GM18861 (cell line): ENCODE measurements around the gene RASSF6.
"Not testable (repeated sequence)": the region's sequence is repeated elsewhere in the genome, so short reads cannot be mapped to it uniquely, and the experiment has no call there.

Experiments used
- ATAC-seq: cut with Tn5 transposase; IDR thresholded peaks from one replicate; pipeline ENCODE4 v1.9.1; 2021; ENCODE audit not compliant: unreplicated experiment

Gene RASSF6

DNA sequence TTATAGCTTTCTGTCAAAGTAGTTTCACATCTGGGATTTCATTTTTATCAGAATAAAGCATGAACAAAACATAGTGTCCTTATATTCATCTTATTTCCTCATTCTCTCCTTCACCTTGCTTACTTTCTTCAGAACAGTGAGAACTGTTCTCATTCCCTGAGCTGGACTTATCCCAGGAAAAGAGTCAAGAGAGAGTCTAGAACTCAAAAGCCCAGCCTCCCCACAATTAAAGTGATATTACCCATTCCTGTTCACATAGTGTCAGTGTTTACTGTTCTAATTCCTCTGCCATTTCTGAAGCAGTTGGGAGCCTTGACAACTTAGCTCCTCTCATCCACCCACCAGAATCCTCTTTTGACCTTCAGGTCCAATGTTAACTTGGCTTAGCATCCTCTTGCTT lies 42.9 kb downstream of the RASSF6 start:
- no peak for ATAC-seq

DNA sequence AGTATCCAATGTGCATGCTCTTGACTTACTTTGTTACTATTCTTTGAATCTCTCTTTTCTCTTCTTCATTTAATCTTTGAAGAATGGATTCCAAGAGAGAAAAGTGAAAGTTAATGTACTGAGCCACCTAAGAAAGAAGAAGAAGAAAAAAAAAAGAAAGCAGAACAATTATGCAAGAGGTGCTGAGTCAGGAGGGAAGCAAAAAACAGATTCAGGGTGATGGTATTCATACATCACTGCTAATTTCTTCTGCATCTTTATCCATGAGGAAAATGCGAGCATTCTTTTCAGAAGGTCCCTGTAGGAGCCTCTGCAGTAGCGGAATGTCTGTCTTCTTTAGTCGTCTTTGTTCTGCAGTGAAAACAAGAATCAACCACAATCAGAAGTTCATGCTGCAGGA lies 43.9 kb downstream of the RASSF6 start:
- ATAC-seq, result no peak

DNA sequence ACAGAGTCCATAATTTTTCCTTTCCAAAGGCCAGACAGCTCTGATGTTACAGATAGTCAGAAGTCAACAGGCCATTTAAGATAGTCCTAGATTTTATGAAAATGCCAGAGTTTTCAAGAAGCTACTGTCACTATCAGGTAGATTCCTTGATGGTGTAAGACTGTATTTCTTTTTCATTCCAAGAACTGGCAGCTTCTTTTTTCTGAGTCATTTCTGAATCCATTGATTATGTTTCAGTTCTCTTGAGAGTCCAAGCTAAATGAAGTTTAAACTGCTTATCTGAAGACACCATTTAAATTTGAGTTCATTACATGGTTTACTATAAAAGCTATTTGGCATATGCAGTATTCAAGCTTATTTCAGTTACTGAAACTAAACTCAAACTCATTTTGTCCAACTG lies 44.6 kb downstream of the RASSF6 start:
- ATAC-seq, result no peak

DNA sequence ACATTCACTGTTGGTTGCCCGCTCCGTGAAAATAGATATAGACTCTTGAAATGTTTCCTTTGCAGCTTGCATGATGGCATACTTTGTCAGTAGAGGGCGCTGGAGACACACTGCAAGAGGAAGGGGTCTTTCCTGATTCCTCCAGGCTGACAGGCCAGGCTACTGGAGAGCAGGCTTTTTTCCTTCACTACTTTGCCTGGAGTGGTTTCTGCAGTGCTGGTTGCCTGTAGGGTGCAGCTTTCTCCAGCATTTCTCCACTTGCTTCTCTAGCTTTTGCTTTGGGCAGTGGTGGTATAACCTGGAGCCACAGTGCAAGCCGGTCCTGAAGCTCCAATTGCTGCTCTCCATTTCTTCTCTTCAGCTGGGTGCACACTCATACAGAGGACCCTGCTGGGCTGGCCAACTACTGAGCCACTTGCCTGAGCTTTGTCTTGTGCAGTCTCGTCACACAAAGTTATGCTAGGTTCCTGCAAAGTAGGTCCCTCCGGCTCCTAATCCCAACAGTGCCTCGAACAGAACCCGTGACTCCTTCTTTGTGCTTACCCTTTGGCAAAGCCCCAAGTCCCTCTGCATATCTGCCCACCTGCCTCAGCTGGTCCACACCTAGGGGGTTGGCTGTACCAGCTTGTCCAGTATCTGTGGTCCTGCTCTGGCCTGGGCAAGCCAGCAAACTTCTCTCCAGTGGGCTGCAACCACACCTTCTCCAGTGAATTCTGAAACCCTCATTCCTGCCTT lies 46.3 kb downstream of the RASSF6 start:
- peak; percentile 70 for ATAC-seq

DNA sequence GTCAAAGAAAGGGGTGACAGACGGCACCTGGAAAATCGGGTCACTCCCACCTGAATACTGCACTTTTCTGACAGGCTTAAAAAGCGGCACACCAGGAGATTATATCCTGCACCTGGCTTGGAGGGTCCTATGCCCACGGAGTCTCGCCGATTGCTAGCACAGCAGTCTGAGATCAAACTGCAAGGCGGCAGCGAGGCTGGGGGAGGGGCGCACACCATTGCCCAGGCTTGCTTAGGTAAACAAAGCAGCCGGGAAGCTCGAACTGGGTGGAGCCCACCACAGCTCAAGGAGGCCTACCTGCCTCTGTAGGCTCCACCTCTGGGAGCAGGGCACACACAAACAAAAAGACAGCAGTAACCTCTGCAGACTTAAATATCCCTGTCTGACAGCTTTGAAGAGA lies 69.4 kb downstream of the RASSF6 start:
- not testable (repeated sequence) for ATAC-seq

DNA sequence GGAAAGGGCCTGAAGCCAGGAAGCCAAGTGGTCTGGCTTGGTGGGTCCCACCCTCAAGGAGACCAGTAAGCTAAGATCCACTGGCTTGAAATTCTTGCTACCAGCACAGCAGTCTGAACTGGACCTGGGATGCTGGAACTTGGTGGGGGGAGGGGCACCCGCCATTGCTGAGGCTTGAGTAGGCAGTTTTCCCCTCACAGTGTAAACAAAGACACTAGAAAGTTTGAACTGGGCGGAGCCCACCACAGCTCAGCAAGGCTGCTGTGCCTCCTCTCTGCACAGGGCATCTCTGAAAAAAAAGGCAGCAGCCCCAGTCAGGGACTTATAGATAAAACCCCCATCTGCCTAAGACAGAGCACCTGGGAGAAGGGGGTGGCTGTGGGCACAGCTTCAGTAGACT lies 75.6 kb downstream of the RASSF6 start:
- no peak for ATAC-seq

DNA sequence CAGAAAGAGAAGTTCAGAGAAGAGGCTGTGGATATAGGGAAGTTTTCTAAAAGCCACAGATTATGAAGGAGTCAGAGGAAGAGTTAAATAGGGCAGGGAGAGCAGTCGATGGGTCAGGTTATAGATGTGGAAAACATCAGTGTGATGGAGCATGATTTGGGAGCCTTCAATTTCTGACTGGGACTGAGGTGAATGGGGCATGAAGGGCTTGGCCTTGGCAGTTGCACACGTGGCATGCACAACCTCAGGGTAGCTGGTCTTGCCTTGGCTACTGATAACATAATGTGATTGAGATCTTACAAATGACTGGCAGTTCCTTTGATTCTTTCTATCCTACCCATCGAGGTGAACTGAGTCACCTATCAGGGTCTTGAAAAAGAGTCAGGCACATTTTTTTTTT lies 79.0 kb downstream of the RASSF6 start:
- ATAC-seq, result no peak

DNA sequence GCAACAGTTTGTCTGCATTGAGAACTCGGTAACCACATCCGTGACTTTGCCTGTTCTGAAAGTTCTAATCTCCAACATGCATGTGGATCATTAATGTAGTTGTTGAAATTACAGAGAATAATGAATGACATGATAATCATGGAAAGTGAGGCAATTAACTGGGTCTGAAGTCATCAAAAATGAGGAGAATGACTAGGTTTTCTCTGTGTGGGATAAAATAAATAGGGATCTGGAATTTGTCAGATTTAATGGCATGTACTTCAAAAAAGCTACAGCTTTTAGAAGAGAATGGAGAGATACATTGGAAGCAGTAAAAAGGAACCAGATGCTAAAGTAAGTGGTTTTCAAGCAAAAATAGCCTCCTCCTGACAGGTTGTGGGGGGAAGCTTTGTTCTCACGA lies 79.4 kb downstream of the RASSF6 start:
- no peak for ATAC-seq

DNA sequence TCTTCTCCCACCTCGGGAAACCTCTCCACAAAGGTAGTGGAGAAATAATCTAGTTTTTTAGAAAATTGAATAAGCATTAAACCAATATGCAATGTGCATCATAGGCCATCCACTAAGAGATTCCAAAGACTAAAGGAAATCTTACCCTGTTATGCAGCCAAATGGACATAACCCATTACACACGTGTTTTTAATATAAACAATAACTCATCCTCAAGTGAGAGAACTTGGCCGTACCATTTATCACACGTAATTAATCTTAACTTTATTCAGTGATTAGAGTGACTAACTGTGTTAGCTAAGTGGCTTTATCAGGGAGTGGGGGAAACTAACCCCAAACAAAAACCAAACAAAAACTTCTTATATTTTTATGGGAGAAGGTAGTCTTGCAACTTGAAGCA lies 80.8 kb downstream of the RASSF6 start:
- no peak for ATAC-seq

DNA sequence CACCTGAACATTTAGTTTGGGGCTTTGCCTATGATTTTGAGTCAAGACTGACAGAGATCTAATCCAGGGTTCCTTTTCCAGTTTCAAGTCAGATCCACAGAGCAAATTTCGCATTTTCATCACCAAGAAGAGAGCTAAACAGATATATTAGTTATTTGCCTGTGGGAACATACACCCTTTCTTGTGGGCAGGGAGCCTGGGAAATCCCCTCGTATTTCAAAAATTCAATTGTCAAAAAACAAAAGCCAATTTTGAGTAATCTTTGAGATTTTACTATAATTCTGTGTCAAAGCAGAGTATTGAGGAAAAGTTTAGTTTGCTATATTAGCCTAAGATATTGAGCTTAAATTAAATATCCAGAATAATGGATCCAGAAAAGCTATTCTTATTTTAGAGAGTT lies 82.1 kb downstream of the RASSF6 start:
- ATAC-seq, result no peak

DNA sequence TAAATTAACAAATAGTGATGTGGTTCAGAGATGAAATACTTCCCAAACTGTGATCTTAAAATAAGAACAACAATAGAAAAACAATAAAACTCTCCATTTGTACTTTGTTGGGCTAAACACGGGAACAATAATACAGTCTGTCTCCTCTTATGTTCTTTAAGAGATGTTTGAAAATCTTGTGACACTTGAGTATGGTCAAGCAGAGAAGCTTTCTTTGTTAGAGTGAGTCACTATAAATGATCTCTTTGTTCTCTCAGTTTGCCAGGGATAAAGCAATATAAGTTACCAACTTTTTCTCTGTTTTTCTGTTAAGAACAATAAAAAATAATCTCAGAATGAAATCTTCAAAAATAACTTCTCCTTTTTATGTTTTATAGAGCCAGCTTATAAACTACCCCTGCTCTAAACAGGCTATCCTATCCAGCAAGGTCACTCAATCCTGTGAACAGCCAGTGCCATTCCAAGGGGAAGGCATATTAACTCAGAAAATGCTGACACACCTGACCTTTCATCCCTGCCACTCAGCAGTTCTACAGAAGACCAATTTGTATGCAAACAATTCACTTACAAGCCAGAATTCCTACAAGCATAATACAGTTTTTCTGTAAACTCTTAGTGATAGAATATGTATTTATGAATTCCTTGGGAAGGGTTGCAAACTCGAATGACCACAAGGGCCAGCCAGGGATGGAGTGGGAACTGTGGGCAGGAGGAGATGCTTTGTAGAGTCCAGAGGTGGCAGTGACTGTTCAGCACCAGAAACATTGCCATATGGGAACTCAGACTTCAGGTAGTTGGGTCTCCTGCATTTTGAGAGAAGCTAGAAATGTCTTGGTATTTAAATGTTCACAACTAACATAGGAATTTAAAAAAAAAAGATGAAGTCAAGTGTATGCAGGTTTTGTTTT lies 86.5 kb downstream of the RASSF6 start:
- ATAC-seq, result no peak

DNA sequence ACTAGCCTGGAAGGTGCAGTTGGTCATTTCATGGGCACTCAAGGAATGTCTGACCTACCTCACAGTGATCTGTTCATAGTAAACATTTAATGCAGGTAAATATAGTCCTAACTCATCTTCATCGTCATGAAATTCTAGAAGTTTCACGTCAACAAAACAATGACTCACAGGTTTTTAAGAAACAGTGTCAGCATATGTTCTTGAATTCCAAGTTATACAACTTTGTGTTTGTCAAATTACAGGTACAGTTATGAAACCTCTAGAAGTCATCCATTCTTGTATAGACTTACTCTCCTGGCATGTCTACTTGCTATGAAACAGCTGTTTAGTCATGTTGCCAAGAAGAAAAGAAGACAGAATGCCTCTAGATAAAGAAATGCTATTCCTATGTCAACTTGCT lies 92.1 kb downstream of the RASSF6 start:
- no peak for ATAC-seq

DNA sequence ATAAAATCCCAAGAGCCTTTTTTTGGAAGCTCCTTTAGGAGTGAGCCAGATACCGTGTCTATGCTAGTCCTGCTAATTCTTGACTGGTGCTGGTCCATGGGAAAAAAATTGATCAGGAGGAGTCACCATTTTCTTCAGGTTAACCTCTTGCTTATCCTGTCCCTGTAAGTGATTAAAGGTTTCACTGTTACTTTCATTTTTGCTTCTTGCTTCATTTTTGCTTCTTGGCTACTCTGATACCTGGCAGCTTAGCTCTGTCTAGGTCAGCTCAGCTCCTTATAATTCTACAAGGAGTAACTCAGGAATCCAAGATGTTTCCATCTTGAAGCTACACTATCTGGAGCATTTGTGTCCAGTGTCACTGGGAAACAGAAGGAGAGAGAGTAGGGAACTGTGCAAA lies 93.0 kb downstream of the RASSF6 start:
- ATAC-seq, result peak; percentile 59

DNA sequence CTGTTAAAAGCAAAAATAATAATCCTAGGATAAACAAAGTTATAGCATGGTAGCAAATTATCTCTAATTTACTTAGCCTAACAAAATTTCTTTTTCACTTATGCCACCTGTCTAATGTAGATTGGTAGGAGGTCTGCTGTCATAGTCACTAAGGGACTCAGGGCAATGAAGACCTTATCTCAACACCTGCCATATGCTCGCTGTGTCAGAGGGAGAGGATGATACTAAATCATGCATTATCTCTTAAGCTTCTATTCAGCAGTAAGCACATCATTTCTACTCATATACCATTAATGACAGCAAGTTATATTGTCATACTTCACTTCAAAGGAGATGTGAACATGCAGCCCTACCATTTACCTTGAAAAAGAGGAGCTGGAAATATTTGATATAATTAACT lies 94.6 kb downstream of the RASSF6 start:
- ATAC-seq, result no peak

DNA sequence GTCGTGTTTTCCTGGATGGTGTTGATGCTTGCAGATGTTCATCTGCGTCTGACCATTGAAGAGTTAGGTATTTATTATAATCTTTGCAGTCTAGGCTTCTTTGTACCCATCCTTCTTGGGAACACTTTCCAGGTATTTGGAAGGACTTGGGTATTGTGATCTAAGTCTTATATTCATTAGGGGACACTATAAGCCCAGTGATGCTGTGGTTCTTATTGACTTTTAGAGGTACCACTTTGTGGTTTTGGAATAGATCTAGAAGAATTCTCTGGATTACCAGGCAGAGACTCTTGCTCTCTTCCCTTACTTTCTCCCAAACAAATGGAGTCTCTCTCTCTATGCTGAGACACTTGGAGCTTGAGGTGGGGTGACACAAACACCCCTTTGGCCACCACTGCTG lies 97.1 kb downstream of the RASSF6 start:
- no peak for ATAC-seq
